Measurements from ENCODE around the gene GRID1. TPM values are rescaled to one million over a fixed set of nuclear protein-coding genes. Genes with fewer than 3 reads are reported as not detected.

GRID1 gene
- polyA plus RNA-seq, 1 donor from 2014 or later: not detected

GRCh38 chr10:86357041-86357440, 9.6 kb downstream of the GRID1 start:
- Mint-ChIP-seq H3K4me1 (peaks cover 0 to 9% (median 1%) of the 10 kb centered on the region in 3 donors), H3K4me3 (no peak overlapping the region), H3K27ac (no peak overlapping the region), H3K27me3 (peaks cover 8% of the 10 kb centered on the region), H3K9me3 (no peaks in the 10 kb centered on the region), H3K36me3 (no peaks in the 10 kb centered on the region)

GRCh38 chr10:86356296-86356695, 10.3 kb downstream of the GRID1 start:
- Mint-ChIP-seq H3K4me3 (no peak overlapping the region), H3K36me3 (no peaks in the 10 kb centered on the region), H3K9me3 (no peaks in the 10 kb centered on the region), H3K27me3 (peaks cover 12% of the 10 kb centered on the region), H3K27ac (no peak overlapping the region), H3K4me1 (peaks cover 0 to 9% (median 1%) of the 10 kb centered on the region in 3 donors)

DNA sequence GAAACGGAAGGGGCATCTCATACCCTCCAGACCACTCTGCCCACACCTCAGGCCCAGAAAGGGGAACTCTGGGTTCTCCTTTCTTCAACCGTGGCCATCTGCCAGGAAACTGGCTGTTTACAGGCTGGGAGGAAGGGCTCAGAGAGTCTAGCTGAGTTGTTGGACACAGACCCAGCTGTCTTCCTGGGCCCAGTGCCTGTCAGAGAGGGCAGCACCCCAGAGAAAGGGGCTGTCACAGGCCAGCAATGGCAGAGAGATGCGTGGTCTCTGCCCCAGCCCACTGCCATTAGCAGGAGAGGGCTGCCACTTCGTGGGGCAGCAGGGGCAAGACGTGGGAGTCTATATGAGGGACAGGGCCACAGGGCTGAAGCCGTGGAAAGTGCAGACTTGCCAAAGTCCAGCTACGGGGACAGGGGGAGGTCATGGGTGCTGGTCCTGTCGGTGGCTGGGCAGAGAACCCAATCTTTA, 11.0 kb downstream of the GRID1 start:
- H3K9me3 Mint-ChIP-seq: no peaks in the 10 kb centered on the region
- H3K27ac Mint-ChIP-seq: no peak overlapping the region
- peaks cover 0 to 9% (median 1%) of the 10 kb centered on the region in 3 donors for H3K4me1 Mint-ChIP-seq
- H3K36me3 Mint-ChIP-seq: no peaks in the 10 kb centered on the region
- H3K4me3 Mint-ChIP-seq: no peak overlapping the region
- H3K27me3 Mint-ChIP-seq: peaks cover 9% of the 10 kb centered on the region

DNA sequence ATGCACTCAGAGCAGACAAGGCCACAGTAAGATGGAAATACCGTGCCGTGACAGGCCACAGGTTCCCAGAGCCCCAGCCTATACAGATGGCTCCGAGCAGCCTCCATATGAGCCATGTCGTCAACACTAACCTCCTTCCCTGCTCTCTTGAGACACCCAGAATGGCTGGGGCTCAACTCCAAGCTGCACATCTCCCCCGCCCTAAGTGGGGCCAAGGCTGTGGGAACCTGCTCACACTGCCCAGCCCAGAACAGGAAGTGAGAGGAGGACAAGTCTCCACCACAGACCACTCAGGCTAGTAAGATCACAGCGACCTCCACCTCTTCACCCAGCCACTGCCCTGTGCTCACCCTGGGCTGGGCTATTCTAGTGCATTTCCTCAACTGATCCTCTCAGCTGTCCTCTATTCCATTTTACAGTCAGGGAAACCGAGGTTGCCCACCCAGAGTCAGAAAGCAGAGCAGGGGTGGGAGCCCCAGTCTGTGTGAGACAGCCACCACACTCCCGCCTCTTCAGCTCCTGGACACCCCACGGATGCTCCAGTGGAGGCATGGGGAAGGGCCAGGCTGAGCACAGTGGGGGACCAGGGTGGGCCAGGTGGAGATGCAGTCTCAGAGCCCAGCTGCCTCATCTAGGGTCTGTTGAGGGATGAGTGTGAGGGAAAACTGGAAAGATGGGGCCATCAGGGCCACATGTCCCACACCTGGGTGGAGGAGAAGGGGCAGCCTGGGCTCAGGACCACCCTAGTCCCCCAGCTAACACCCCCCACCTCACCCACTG, 11.6 kb downstream of the GRID1 start:
- Mint-ChIP-seq H3K4me3 (no peak overlapping the region), H3K4me1 (peaks cover 0 to 9% (median 1%) of the 10 kb centered on the region in 3 donors), H3K27ac (no peak overlapping the region), H3K36me3 (no peaks in the 10 kb centered on the region), H3K27me3 (peaks cover 11% of the 10 kb centered on the region), H3K9me3 (no peaks in the 10 kb centered on the region)

DNA sequence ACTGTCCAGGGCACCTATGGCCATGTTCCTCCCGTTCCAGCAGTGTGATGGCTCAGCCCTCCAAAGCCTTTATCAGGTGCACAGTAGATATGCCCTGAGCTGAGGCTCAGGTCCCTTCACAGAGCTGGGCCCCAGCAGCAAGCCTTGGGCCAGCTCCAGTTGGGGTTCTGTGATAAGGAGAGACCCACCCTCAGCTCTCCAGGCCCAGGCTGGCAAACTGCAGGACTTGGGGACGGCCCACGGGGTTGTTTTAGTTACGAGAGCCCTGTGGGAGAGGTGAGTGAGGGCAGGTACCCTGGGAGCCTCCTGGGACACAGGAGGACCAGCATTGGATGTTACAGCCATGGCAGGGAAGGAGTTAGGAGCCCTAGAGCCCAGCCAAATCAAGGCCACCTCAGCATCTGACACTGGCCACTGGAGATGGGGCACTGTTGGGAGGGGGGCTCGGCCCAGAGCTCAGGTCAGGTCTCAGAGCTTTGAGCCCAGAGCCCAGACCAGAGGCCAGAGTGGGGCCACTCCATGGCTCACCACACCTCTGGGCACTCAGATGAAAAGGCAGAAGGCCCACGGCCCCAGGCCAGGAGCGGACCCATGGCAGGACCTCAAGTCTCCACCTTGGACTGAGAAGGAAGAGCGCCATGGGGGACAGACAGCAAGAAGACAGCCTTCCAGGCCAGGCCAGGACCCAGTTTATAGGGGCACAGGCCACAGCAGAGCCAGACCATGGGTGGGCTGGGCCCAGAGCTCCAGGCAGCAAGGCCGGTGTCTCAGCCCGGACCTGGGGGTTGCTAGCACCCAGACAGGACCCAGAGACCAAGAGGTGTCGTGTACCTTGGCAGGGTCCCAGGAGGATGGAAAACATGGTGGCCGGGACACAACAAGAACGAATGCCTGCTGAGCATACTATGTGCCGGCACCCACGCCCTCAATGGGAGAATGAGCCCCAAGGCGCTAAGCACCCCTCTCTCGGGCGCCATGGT, 12.8 kb downstream of the GRID1 start:
- H3K9me3 Mint-ChIP-seq: no peaks in the 10 kb centered on the region
- H3K36me3 Mint-ChIP-seq: no peaks in the 10 kb centered on the region
- H3K4me3 Mint-ChIP-seq: no peak overlapping the region
- peak overlapping the region in 1 of 3 donors; percentile 21 for H3K27ac Mint-ChIP-seq
- H3K27me3 Mint-ChIP-seq: peaks cover 12% of the 10 kb centered on the region
- H3K4me1 Mint-ChIP-seq: peaks cover 0 to 9% (median 1%) of the 10 kb centered on the region in 3 donors

DNA sequence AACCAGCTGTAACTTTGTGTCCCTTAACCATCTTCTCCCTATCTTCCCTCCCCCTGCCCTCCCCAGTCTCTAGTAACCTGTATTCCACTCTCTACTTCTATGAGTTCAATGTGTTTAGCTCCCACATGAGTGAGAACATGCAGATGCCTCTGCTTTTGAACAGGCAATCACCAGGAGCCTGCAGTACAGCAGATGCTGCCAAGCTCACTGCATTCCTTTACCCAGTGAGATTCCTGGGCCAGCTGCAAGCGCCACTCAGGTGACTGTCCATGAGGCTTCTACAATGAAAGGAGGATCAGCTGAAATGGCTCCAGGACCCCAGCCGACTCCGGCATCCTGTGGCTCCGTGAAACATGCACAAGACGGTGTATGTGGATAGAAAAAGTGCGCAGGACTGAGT, 15.7 kb downstream of the GRID1 start:
- Mint-ChIP-seq H3K36me3 (no peaks in the 10 kb centered on the region), H3K27me3 (peaks cover 8% of the 10 kb centered on the region), H3K9me3 (no peaks in the 10 kb centered on the region), H3K4me1 (peaks cover 0 to 9% (median 0%) of the 10 kb centered on the region in 3 donors), H3K27ac (no peak overlapping the region), H3K4me3 (no peak overlapping the region)

- peaks cover 6% of the 10 kb centered on the region for H3K27me3 Mint-ChIP-seq
Observed at GRCh38 chr10:86349940-86350630, 16.5 kb downstream of the GRID1 start.

GRCh38 chr10:86349474-86349873, 17.1 kb downstream of the GRID1 start:
- Mint-ChIP-seq H3K27me3 (peaks cover 6% of the 10 kb centered on the region), H3K9me3 (no peaks in the 10 kb centered on the region), H3K4me3 (no peak overlapping the region), H3K36me3 (no peaks in the 10 kb centered on the region), H3K4me1 (no peaks in the 10 kb centered on the region), H3K27ac (no peak overlapping the region)

More at GRCh38 chr10:86349940-86350630, 16.5 kb downstream of the GRID1 start:
- Mint-ChIP-seq H3K9me3 (no peaks in the 10 kb centered on the region), H3K4me3 (no peak overlapping the region), H3K36me3 (no peaks in the 10 kb centered on the region), H3K4me1 (peaks cover 0 to 2% (median 0%) of the 10 kb centered on the region in 3 donors), H3K27ac (no peak overlapping the region)

DNA sequence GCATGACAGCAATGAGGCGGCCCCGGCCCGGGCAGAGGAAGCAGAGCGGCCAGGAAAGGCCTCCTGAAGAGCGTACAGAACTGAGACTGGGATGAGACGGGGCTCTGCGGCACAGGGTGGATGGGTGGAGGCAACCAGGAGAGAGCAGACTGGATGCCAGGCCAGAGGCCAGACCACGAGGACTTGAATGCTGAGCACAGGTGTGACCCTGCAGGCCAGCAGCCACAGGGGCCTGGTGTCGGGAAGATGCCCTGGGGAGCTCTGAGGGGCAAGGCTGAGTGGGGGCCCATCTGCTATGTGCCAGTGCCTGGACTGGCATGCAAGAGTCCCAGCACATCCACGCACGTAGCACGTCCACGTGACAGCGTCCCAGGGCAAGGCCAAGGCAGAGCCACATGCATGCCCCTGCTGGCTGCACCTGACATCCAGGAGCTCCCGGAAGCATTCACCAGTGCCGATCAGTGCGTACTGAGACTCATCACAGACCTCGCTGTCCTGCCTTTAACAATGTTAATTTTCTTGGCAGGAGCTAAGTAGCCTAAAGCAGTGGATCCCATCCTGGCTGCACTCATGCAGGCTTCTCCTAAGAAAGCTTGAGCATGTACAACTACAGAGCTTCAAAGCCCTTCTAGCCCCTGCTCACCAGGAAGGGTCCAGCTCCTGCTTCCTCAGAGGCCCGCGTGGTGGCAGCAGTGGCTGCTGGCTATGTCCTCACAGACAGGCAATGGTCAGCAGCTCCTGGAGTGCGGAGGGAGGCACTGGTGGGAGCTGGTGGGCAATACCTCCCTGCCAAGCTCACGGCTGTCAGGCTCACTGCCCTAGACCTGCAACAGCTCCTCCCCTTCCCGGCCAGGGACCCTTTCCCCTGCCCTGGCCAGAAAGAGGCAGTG, 18.0 kb downstream of the GRID1 start:
- Mint-ChIP-seq H3K27me3 (peaks cover 6% of the 10 kb centered on the region), H3K4me3 (no peak overlapping the region), H3K27ac (no peak overlapping the region), H3K36me3 (no peaks in the 10 kb centered on the region), H3K4me1 (no peaks in the 10 kb centered on the region), H3K9me3 (no peaks in the 10 kb centered on the region)

DNA sequence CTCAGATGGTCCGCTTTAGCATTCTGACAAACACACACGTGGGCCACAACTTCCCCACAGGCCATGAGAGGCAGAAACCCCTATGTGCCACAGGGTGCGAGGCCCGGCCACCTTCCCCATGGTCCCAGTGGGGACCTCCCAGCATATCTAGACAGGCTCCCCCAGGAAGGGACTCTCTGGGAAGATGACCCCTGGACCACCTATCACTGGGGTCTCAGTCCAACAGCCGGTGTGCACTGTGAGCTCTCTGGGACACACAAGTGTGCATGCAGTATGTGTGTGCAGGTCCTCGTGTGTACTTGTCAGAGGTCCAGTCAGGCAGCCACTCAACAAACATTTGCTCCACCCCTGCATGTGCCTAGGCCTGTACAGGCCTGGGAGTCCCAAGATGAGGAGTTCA, 18.7 kb downstream of the GRID1 start:
- H3K36me3 Mint-ChIP-seq: no peaks in the 10 kb centered on the region
- H3K4me3 Mint-ChIP-seq: no peak overlapping the region
- no peaks in the 10 kb centered on the region for H3K9me3 Mint-ChIP-seq
- H3K27me3 Mint-ChIP-seq: peaks cover 6% of the 10 kb centered on the region
- no peak overlapping the region for H3K27ac Mint-ChIP-seq
- no peaks in the 10 kb centered on the region for H3K4me1 Mint-ChIP-seq

DNA sequence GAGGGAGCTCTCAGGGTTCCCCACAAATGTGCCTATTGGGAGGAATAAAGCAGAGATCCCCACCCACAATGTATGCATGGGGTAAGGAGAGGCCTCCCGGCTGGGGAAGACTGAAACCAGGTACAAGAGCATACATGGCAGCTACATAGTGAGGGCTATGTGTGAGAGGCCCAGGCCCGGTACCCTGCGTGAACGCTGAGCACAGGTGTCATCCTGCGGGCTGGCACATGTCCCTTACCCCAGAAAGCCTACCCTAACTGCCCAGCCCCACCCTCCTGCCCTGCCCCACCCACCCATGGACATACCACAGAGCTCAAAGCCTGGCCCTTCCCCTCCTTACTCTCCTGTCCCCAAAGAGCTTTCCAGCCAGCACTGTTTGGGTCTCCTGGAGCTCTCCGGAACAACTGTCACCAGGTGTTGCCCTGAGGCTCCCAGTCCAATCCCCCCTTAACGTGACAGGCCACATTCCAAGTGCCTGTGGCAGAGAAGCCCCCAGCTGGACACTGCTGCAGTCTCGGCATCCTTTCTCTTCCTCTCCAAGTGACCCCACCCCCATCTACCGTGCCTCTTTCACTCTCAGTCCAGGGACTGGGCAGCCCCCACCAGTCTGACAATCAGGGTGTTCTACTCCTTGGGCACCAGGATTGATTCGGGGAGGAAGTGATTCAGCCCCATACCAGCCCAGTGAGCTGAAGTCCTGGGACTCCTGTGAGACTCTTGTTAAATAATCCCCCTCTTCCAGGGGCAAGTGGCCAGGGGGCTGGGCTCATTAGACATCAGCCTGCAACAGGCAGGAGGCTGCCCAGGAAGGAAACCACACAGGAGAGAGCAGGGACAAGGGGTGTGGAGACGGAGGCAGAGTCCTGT, 19.6 kb downstream of the GRID1 start:
- no peaks in the 10 kb centered on the region for H3K4me1 Mint-ChIP-seq
- H3K36me3 Mint-ChIP-seq: no peaks in the 10 kb centered on the region
- H3K4me3 Mint-ChIP-seq: no peak overlapping the region
- H3K9me3 Mint-ChIP-seq: no peaks in the 10 kb centered on the region
- H3K27ac Mint-ChIP-seq: no peak overlapping the region
- peaks cover 6% of the 10 kb centered on the region for H3K27me3 Mint-ChIP-seq

- Mint-ChIP-seq H3K27ac (no peak overlapping the region), H3K36me3 (no peaks in the 10 kb centered on the region), H3K4me1 (no peaks in the 10 kb centered on the region)
Observed at GRCh38 chr10:86345859-86346798, 20.5 kb downstream of the GRID1 start.

More at GRCh38 chr10:86345859-86346798, 20.5 kb downstream of the GRID1 start:
- Mint-ChIP-seq H3K27me3 (peaks cover 3% of the 10 kb centered on the region), H3K4me3 (no peak overlapping the region), H3K9me3 (no peaks in the 10 kb centered on the region)
